H1 (cell line): ENCODE measurements around the gene BUB1B. TPM values are rescaled to one million over a fixed set of nuclear protein-coding genes. Genes with fewer than 3 reads are reported as not detected.

Experiments used
- CTCF ChIA-PET: fragments of 300-600 bp; sonication (Branson Sonifier 250); formaldehyde crosslinking; loops from one replicate; lab custom pipeline; 2021; ENCODE audit not compliant: partially characterized antibody; lab: Charles Lee
- POLR2A ChIA-PET: fragments of 300-600 bp; sonication (Branson Sonifier 250); formaldehyde crosslinking; loops from one replicate; lab custom pipeline; 2021; ENCODE audit warnings: inconsistent platforms; ENCODE audit not compliant: partially characterized antibody; lab: Charles Lee
- DNase-seq, 2 experiments: peaks; one replicate each; pipeline versions ENCODE4 v3.0.0 to v3.0.0-alpha.2; 2010 to 2022; ENCODE audit warnings: low spot score in 2 of 2, low read depth in 1 of 2, mixed read lengths in 1 of 2
- FAIRE-seq: peaks from 2 replicates; lab custom pipeline; 2011; peaks lifted over from hg19 to GRCh38; lab: Jason Lieb, UNC
- H2AFZ ChIP-seq: 2 replicates; pipeline ENCODE4 v1.8.1; 2012; ENCODE audit warnings: low read length, inconsistent platforms
- H2AK5ac ChIP-seq: 2 replicates; pipeline ENCODE4 v1.6.1; 2013; ENCODE audit warnings: low read depth, low read length
- H2BK120ac ChIP-seq: replicated peaks from 2 replicates; pipeline ENCODE3; 2013; ENCODE audit warnings: low read depth, low read length, inconsistent platforms
- H2BK12ac ChIP-seq: 2 replicates; pipeline ENCODE4 v1.6.1; 2013; ENCODE audit warnings: low read depth, low read length
- H2BK15ac ChIP-seq: 2 replicates; pipeline ENCODE4 v1.6.1; 2013; ENCODE audit warnings: low read length
- H2BK20ac ChIP-seq: 2 replicates; pipeline ENCODE4 v1.6.1; 2013; ENCODE audit warnings: low read length
- H2BK5ac ChIP-seq: 2 replicates; pipeline ENCODE4 v1.6.1; 2013; ENCODE audit warnings: low read depth, low read length
- H3K14ac ChIP-seq: 2 replicates; pipeline ENCODE4 v1.6.1; 2013; ENCODE audit warnings: inconsistent platforms; ENCODE audit not compliant: insufficient read length
- H3K18ac ChIP-seq: 2 replicates; pipeline ENCODE4 v1.6.1; 2013; ENCODE audit warnings: low read length; ENCODE audit errors: extremely low read depth
- H3K23ac ChIP-seq: 2 replicates; pipeline ENCODE4 v1.6.1; 2013; ENCODE audit warnings: inconsistent platforms; ENCODE audit not compliant: insufficient read length
- H3K23me2 ChIP-seq: 2 replicates; pipeline ENCODE4 v1.6.1; 2013; ENCODE audit warnings: low read depth, low read length
- H3K27ac ChIP-seq: 2 replicates; pipeline ENCODE4 v1.6.1; 2011; ENCODE audit warnings: low read depth, low read length, inconsistent platforms
- H3K27me3 ChIP-seq, 4 experiments: replicated peaks in 1 of 4; 1 replicate in 1 of 4; 2 replicates in 3 of 4; pipeline versions ENCODE4 v1.6.1 to v1.8.1; 2011 to 2013; ENCODE audit warnings: low read length in 3 of 4, mild to moderate bottlenecking in 3 of 4, inconsistent platforms in 2 of 4, mixed read lengths in 2 of 4, moderate library complexity in 1 of 4; ENCODE audit not compliant: control insufficient read depth in 3 of 4, insufficient read depth in 3 of 4; ENCODE audit errors: extremely low read depth in 1 of 4
- H3K36me3 ChIP-seq, 4 experiments: 2 replicates each; pipeline versions ENCODE4 v1.6.1 to v1.8.1; 2011 to 2013; ENCODE audit warnings: mild to moderate bottlenecking in 4 of 4, low read length in 3 of 4, moderate library complexity in 2 of 4, control low read depth in 1 of 4, inconsistent platforms in 1 of 4; ENCODE audit not compliant: insufficient read depth in 4 of 4, control insufficient read depth in 2 of 4
- H3K4ac ChIP-seq: replicated peaks from 2 replicates; pipeline ENCODE3; 2013; ENCODE audit warnings: low read length, low read depth, mixed read lengths, inconsistent platforms; ENCODE audit not compliant: insufficient read length
- H3K4me1 ChIP-seq, 4 experiments: replicated peaks in 1 of 4; 1 replicate in 1 of 4; 2 replicates in 3 of 4; pipeline versions ENCODE4 v1.6.1 to v1.8.1; 2011 to 2013; ENCODE audit warnings: low read length in 3 of 4, inconsistent platforms in 2 of 4, mixed read lengths in 1 of 4; ENCODE audit not compliant: insufficient read depth in 4 of 4, control insufficient read depth in 3 of 4
- H3K4me2 ChIP-seq, 2 experiments: 2 replicates each; pipeline versions ENCODE4 v1.6.1 to v1.8.1; 2011 to 2013; ENCODE audit warnings: low read depth in 2 of 2, low read length in 2 of 2, control low read depth in 1 of 2, inconsistent platforms in 1 of 2, mild to moderate bottlenecking in 1 of 2; ENCODE audit not compliant: insufficient read depth in 1 of 2
- H3K4me3 ChIP-seq, 4 experiments: fragments of 200-600, 300-600 bp in 1 of 4; sonication (generic), shearing (Covaris generic), sonication (Bioruptor Twin) in 1 of 4; 2 replicates each; pipeline versions ENCODE4 v1.5.1 to v1.8.1; 2011 to 2016; ENCODE audit warnings: low read length in 4 of 4, low read depth in 3 of 4, control low read depth in 2 of 4, inconsistent platforms in 2 of 4, mild to moderate bottlenecking in 2 of 4, mixed read lengths in 1 of 4, moderate library complexity in 1 of 4; ENCODE audit not compliant: insufficient read depth in 2 of 4; ENCODE audit errors: extremely low read depth in 1 of 4
- H3K56ac ChIP-seq: replicated peaks from 2 replicates; pipeline ENCODE3; 2013; ENCODE audit warnings: low read depth, mild to moderate bottlenecking, mixed read lengths, low read length, inconsistent platforms; ENCODE audit not compliant: insufficient read length
- H3K79me1 ChIP-seq: 2 replicates; pipeline ENCODE4 v1.6.1; 2013; ENCODE audit warnings: low read depth, low read length, control low read depth
- H3K79me2 ChIP-seq, 2 experiments: 2 replicates each; pipeline versions ENCODE4 v1.6.1 to v1.8.1; 2012 to 2013; ENCODE audit warnings: low read length in 2 of 2, mild to moderate bottlenecking in 2 of 2, inconsistent platforms in 1 of 2; ENCODE audit not compliant: insufficient read depth in 2 of 2, control insufficient read depth in 1 of 2
- H3K9ac ChIP-seq, 4 experiments: replicated peaks in 1 of 4; 1 replicate in 1 of 4; 2 replicates in 3 of 4; pipeline versions ENCODE4 v1.6.1 to v1.8.1; 2011 to 2013; ENCODE audit warnings: low read depth in 3 of 4, low read length in 3 of 4, control low read depth in 2 of 4, mild to moderate bottlenecking in 2 of 4, moderate library complexity in 2 of 4, inconsistent platforms in 1 of 4; ENCODE audit errors: extremely low read depth in 1 of 4
- H3K9me3 ChIP-seq, 2 experiments: 2 replicates each; pipeline versions ENCODE4 v1.6.1 to v1.8.1; 2012 to 2013; ENCODE audit warnings: mild to moderate bottlenecking in 2 of 2, moderate library complexity in 2 of 2, control low read depth in 1 of 2, inconsistent platforms in 1 of 2, low read depth in 1 of 2, low read length in 1 of 2, mixed read lengths in 1 of 2; ENCODE audit not compliant: insufficient read depth in 2 of 2
- H4K20me1 ChIP-seq, 2 experiments: replicated peaks in 1 of 2; 2 replicates each; pipeline versions ENCODE3 to v1.8.1; 2011 to 2013; ENCODE audit warnings: inconsistent platforms in 2 of 2, low read length in 2 of 2, mild to moderate bottlenecking in 1 of 2; ENCODE audit not compliant: insufficient read depth in 2 of 2, control insufficient read depth in 1 of 2
- H4K5ac ChIP-seq: 2 replicates; pipeline ENCODE4 v1.6.1; 2013; ENCODE audit warnings: low read length, low read depth, mixed read lengths, inconsistent platforms; ENCODE audit not compliant: insufficient read length
- H4K8ac ChIP-seq: 2 replicates; pipeline ENCODE4 v1.8.0; 2013; ENCODE audit warnings: mild to moderate bottlenecking, moderate library complexity, low read length, inconsistent platforms; ENCODE audit not compliant: insufficient read depth; ENCODE audit errors: extremely low read depth
- H4K91ac ChIP-seq: replicated peaks from 2 replicates; pipeline ENCODE3; 2013; ENCODE audit warnings: low read length, mixed read lengths, inconsistent platforms; ENCODE audit not compliant: insufficient read length
- ASH2L ChIP-seq: fragments of 200-600, 300-600 bp; sonication (generic); IDR thresholded peaks from one replicate; pipeline ENCODE4 v1.7.1; 2017; ENCODE audit warnings: low read length
- EP300 ChIP-seq, 2 experiments: IDR thresholded peaks; 1 replicate in 1 of 2; 2 replicates in 1 of 2; pipeline ENCODE4 v1.6.1; 2011 to 2012; ENCODE audit warnings: low read depth in 2 of 2, low read length in 2 of 2, mild to moderate bottlenecking in 2 of 2, borderline replicate concordance in 1 of 2, inconsistent platforms in 1 of 2, moderate library complexity in 1 of 2
- GTF2F1 ChIP-seq: IDR thresholded peaks from 2 replicates; pipeline ENCODE4 v1.6.1; 2012; ENCODE audit warnings: low read depth, low read length, improper control_type of control experiment, borderline replicate concordance
- KDM4A ChIP-seq: IDR thresholded peaks from one replicate; pipeline ENCODE4 v1.7.1; 2012; ENCODE audit warnings: low read depth, mild to moderate bottlenecking, moderate library complexity, low read length, inconsistent platforms; ENCODE audit not compliant: severe bottlenecking
- MAFK ChIP-seq: IDR thresholded peaks from 2 replicates; pipeline ENCODE4 v1.6.1; 2012; ENCODE audit warnings: low read depth, mild to moderate bottlenecking, improper control_type of control experiment, low read length
- NRF1 ChIP-seq: IDR thresholded peaks from 2 replicates; pipeline ENCODE4 v1.6.1; 2011; ENCODE audit warnings: mild to moderate bottlenecking, low read depth, low read length, improper control_type of control experiment
- PHF8 ChIP-seq: fragments of 200-600 bp; sonication (generic); conservative IDR thresholded peaks from 2 replicates; pipeline ENCODE4 v1.7.1; 2012; ENCODE audit warnings: low read depth, mild to moderate bottlenecking, inconsistent platforms, low read length, moderate library complexity
- POLR2A ChIP-seq, 2 experiments: IDR thresholded peaks; 1 replicate in 1 of 2; 2 replicates in 1 of 2; pipeline ENCODE4 v1.6.1; 2011; ENCODE audit warnings: low read depth in 2 of 2, low read length in 2 of 2, mild to moderate bottlenecking in 2 of 2; ENCODE audit errors: control extremely low read depth in 1 of 2
- SIN3A ChIP-seq, 2 experiments: IDR thresholded peaks in 1 of 2; conservative IDR thresholded peaks in 1 of 2; 2 replicates each; pipeline ENCODE4 v1.6.1; 2011 to 2012; ENCODE audit warnings: low read length in 2 of 2, improper control_type of control experiment in 1 of 2, low read depth in 1 of 2, mild to moderate bottlenecking in 1 of 2
- SRF ChIP-seq: IDR thresholded peaks from 2 replicates; pipeline ENCODE4 v1.6.1; 2011; ENCODE audit warnings: mild to moderate bottlenecking, low read depth, low read length, moderate library complexity
- TBP ChIP-seq: IDR thresholded peaks from 2 replicates; pipeline ENCODE4 v1.6.1; 2011; ENCODE audit warnings: low read depth, low read length, improper control_type of control experiment
- ZNF274 ChIP-seq: IDR thresholded peaks from 2 replicates; pipeline ENCODE4 v1.7.0; 2012; ENCODE audit warnings: low read length, borderline replicate concordance; ENCODE audit errors: extremely low read depth
- WGBS, 2 experiments: shearing (Covaris generic) in 1 of 2; methylation state at CpG; one replicate each; pipeline versions ENCODE4 v1.1.6 to v1.1.7; 2013 to 2015; ENCODE audit warnings: low lambda C conversion rate in 2 of 2, mixed read lengths in 2 of 2, inconsistent platforms in 1 of 2, low coverage in 1 of 2, missing lambda C conversion rate in 1 of 2; ENCODE audit not compliant: insufficient replicate concordance in 2 of 2, insufficient coverage in 1 of 2, insufficient read length in 1 of 2; ENCODE audit errors: extremely low coverage in 1 of 2, missing lambda C conversion rate in 1 of 2; 5-methylcytosine and 5-hydroxymethylcytosine counted together
- polyA plus RNA-seq, 7 experiments: library from polyadenylated mRNA; depleted of rRNA in 3 of 7; stranded (reverse) in 5 of 7; unstranded in 2 of 7; fragments of >200 nt in 5 of 7; fragments of 200-250 nt in 2 of 7; gene quantifications; 1 replicate in 5 of 7; 2 replicates in 1 of 7; 4 replicates in 1 of 7; pipeline versions ENCODE4 v1.2.1 to v1.2.3, GENCODE V29; 2011 to 2013; ENCODE audit warnings: missing spikeins in 2 of 7, mixed read lengths in 2 of 7
- total RNA-seq: library from RNA; stranded (reverse); fragmentation: NEBNext Ultra II Directional; extraction: Animal tissue kit (Norgen Biotek cat#: 25700); gene quantifications from 2 replicates; pipeline ENCODE4 v1.2.1, GENCODE V29; 2021

BUB1B gene
- total and polyA plus RNA-seq, 2 of the 8 experiments (the other 6 are each of a cell fraction or from before 2014, with no cell fraction given), result 48.9 to 144 TPM

DNA sequence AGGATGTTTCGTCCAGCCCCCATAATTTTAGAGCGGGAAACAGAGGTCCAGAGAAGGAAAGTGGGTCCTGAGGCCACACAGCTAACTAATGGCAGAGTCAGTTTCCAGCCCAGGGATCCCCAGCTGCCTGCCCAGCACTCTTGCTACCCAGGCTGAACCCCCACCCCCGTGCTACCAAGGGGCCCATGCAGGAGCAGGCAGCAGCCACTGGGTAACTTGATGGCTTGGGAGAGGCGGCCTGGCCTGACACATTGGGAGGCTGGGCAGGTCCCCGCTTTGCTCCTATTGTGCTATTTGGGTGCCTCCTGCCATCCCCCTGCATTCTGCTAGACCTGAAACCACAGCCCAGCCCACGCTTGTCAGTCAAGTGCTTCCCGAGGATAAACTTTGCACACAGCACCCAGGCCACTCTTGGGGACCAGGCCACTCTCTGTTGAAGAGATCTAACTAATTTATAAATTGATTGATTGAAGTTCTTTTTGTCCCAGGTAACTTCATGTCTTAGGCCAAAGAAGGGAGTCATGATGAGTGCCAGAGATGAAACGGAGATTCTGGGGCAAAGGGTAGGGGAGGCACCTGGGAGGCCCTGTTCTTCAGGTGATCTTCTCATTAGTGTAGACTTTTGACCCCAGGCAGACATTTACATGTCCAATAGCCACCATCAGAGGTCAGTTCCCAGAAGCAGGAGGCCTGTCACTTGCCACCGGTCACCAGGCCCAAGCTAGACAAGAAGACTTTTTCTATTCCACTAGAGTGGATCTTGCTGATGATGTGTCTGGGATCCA lies 85.0 kb downstream of the BUB1B start:
- Histone ChIP-seq H3K4me2 (peak overlapping the region in 1 of 2 experiments; percentile 38; a peak in 1 of 4 replicates), H3K56ac (no peak overlapping the region), H3K4me1 (peaks cover 0 to 11% (median 9%) of the 10 kb centered on the region in 4 experiments; a peak in 4 of 7 replicates), H3K27me3 (peaks cover 0 to 4% (median 0%) of the 10 kb centered on the region in 4 experiments; a peak in 2 of 7 replicates), H3K4me3 (no peak overlapping the region), H4K8ac (no peak overlapping the region), H2BK5ac (peak overlapping the region; percentile 49; the same call in 1 of the 2 replicates), H4K5ac (no peak overlapping the region), H2AK5ac (no peak overlapping the region), H3K23ac (no peak overlapping the region), H3K9ac (no peak overlapping the region), H3K27ac (no peak overlapping the region), H2BK15ac (no peak overlapping the region), H3K36me3 (no peaks in the 10 kb centered on the region), H4K91ac (peak overlapping the region; percentile 33), H3K4ac (no peak overlapping the region), H3K23me2 (no peaks in the 10 kb centered on the region), H3K9me3 (no peaks in the 10 kb centered on the region), H3K79me2 (no peaks in the 10 kb centered on the region), H2BK20ac (no peak overlapping the region), H4K20me1 (no peaks in the 10 kb centered on the region), H2AFZ (no peak overlapping the region), H3K14ac (no peak overlapping the region), H3K79me1 (no peaks in the 10 kb centered on the region), H2BK120ac (no peak overlapping the region), H2BK12ac (peak overlapping the region; percentile 60; the same call in 1 of the 2 replicates), H3K18ac (peak overlapping the region; percentile 68; the same call in 1 of the 2 replicates)
- FAIRE-seq (no peak), DNase-seq (no peak)
- ChIA-PET POLR2A (interaction anchor here (0.8 to 1.4 kb wide), 4 partner anchors 9 to 15 kb away, joined by 3 to 6 read pairs (median 4); no protein-coding TSS in a partner anchor), CTCF (interaction anchor here (1.0 to 46.3 kb wide), 7 partner anchors 21 to 172 kb away, joined by 3 to 1340 read pairs (median 8); no protein-coding TSS in a partner anchor)
- 82% methylated on average over 9 of the region's 9 CpGs; no CpG with 5 or more reads in 1 of the 2 experiments for WGBS, 2 experiments
- TF ChIP-seq EP300 (IDR thresholded peaks at IDR 0.05; ENCODE audit: borderline replicate concordance in 1 of 2, low read depth in 2 of 2, low read length in 2 of 2), result no peak
- TF ChIP-seq TBP, result no peak
- no peak for TF ChIP-seq MAFK
- TF ChIP-seq GTF2F1, result no peak
- TF ChIP-seq ASH2L, result no peak
- no peak for TF ChIP-seq ZNF274
- TF ChIP-seq POLR2A (IDR thresholded peaks at IDR 0.05; ENCODE audit: control extremely low read depth in 1 of 2, low read depth in 2 of 2, low read length in 2 of 2), result no peak
- TF ChIP-seq SIN3A (conservative IDR thresholded peaks at IDR 0.05 in 1 of 2, IDR thresholded peaks at IDR 0.05 in 1 of 2; ENCODE audit: low read depth in 1 of 2, low read length in 2 of 2), result no peak
- TF ChIP-seq KDM4A, result no peak
- no peak for TF ChIP-seq NRF1
- no peak for TF ChIP-seq SRF
- no peak for TF ChIP-seq PHF8
